Adipocyte (in vitro differentiated cells): Measurements from ENCODE around the gene EFHD2.
"Not testable (repeated sequence)": the region's sequence is repeated elsewhere in the genome, so short reads cannot be mapped to it uniquely, and the experiment has no call there.

Source experiments
- DNase-seq: peaks from one replicate; pipeline ENCODE4 v3.0.0-alpha.2; 2015; ENCODE audit warnings: low read depth
- H3K27me3 ChIP-seq: replicated peaks from 2 replicates; pipeline ENCODE4 v1.7.0; 2013; ENCODE audit warnings: mild to moderate bottlenecking, low read length, moderate library complexity; ENCODE audit not compliant: control insufficient read depth, insufficient read depth
- H3K36me3 ChIP-seq: 2 replicates; pipeline ENCODE4 v1.7.0; 2013; ENCODE audit warnings: low read length, mild to moderate bottlenecking, moderate library complexity; ENCODE audit not compliant: control insufficient read depth, insufficient read depth, severe bottlenecking
- H3K4me1 ChIP-seq: 2 replicates; pipeline ENCODE4 v1.7.0; 2013; ENCODE audit warnings: mild to moderate bottlenecking, low read length, moderate library complexity; ENCODE audit not compliant: control insufficient read depth, insufficient read depth
- H3K4me3 ChIP-seq: 2 replicates; pipeline ENCODE4 v1.7.0; 2013; ENCODE audit warnings: mild to moderate bottlenecking, low read length, moderate library complexity
- H3K9ac ChIP-seq: 2 replicates; pipeline ENCODE4 v1.7.0; 2013; ENCODE audit warnings: mild to moderate bottlenecking, low read length, moderate library complexity
- H3K9me3 ChIP-seq: 2 replicates; pipeline ENCODE4 v1.7.0; 2013; ENCODE audit warnings: mild to moderate bottlenecking, low read length, moderate library complexity; ENCODE audit not compliant: control insufficient read depth

EFHD2 gene

DNA sequence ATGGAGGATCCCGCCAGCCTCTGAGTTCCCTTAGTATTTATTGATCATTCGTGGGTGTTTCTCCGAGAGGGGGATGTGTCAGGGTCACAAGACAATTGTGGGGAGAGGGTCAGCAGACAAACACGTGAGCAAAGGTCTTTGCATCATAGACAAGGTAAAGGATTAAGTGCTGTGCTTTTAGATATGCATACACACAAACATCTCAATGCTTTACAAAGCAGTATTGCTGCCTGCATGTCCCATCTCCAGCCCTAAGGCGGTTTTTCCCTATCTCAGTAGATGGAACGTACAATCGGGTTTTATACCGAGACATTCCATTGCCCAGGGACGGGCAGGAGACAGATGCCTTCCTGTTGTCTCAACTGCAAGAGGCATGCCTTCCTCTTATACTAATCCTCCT is 30.5 kb upstream of the EFHD2 start:
- H3K4me3 ChIP-seq, H3K4me1 ChIP-seq, DNase-seq, H3K36me3 ChIP-seq, H3K9ac ChIP-seq, H3K9me3 ChIP-seq: not testable (repeated sequence)
- H3K27me3 ChIP-seq = peaks cover 19% of the 10 kb centered on the region

DNA sequence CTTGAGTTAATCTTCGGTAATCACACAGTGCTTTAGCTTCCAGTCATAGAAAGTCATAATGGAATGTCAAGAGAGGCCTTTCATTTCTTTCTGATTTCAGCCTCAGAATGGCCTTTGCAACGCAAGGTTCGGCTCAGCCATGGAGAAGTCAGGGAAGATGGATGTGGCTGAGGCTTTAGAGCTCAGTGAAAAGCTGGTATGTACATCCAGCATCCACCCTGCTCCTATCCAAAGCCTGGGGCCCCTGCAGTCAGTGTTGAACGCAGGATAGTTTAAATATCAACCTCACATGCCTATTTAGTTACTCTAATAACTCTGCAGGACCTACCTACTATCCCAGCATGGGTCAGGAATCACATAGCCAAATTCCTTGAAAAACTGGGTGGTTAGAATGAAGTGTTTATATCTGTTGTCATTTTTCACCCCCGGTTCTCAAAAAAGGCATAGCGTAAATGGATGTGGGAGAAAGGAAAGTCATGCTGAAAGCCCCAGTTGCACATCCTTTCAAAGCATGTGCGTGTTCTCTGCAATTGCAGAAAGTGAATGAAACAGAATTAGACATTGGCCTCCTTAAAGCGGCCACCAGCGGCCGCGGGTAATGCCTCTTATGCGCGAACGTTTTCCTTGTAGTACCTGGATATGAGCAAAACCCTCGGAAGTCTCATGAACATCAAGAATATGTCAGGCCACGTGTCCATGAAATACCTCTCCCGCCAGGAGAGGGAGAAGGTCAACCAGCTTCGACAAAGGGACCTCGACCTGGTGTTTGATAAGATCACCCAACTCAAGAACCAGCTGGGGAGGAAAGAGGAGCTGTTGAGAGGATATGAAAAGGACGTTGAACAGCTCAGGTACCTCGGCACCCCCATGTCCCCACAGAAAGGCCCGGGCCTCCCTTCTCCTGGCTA is 28.8 kb upstream of the EFHD2 start:
- Histone ChIP-seq H3K9me3 (no peaks in the 10 kb centered on the region), H3K4me1 (peaks cover 3% of the 10 kb centered on the region), H3K9ac (no peak overlapping the region), H3K36me3 (no peaks in the 10 kb centered on the region), H3K27me3 (peaks cover 35% of the 10 kb centered on the region), H3K4me3 (no peak overlapping the region)
- DNase-seq = no peak

DNA sequence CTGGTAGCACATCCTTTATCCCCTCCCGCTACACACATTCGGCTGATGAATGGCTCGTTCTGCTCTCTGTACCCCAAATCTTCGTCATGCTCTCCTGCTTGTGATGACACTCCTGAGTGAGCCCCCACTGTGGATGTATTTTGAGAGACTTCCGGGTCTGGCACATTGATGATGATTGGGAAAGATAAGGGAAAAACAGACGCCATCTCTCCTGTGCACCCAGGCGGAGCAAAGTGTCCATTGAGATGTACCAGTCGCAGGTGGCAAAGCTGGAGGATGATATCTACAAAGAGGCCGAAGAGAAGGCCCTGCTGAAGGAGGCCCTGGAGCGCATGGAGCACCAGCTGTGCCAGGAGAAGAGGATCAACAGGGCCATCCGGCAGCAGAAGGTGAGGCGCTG is 27.9 kb upstream of the EFHD2 start:
- Histone ChIP-seq H3K4me1 (peaks cover 3% of the 10 kb centered on the region), H3K36me3 (no peaks in the 10 kb centered on the region), H3K27me3 (peaks cover 45% of the 10 kb centered on the region), H3K9me3 (no peaks in the 10 kb centered on the region), H3K4me3 (no peak overlapping the region), H3K9ac (no peak overlapping the region)
- DNase-seq = no peak

DNA sequence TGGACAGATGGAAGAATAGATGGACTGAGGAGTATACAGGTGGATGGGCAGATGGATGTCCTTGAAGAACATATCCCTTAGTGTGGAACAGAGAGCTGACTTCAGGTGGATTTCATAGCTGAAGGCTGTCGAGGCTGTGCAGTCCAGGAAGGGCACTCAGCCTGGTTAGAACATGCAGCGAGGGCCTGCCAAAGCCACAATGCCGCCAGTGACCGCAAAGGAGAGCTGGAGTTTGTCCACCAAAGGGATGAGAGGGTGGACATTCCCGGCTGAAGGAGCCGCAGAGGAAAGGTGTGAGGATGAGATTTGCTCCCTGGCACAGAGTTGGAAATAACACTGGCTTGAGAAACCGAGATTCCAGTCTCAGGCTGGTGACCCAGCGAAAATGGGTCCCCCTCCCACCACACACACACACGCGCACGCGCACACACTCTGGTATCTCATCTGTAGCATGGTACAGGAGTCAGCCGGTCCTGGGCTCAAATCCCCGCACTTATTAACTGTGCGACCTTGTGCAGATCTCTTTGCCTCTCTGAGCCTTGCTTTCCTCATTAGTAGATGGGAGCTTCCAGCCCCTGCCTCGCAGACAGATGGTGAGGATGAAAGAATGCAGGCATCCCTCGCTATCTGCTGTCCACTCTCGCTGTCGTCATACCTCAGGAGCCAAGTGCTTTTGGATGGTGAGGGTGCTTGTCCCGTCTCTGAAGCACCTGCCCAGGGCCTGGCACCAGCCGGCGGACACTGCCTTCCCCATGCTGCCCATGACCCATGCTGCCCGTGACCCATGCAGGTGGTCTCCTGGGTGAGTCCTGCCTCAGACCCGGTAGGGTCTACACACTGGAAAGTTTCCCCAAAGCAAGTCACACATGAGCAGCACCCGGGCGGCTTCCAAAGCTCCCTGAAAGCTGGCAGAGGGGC is 26.8 kb upstream of the EFHD2 start:
- Histone ChIP-seq H3K9me3 (no peaks in the 10 kb centered on the region), H3K27me3 (peaks cover 45% of the 10 kb centered on the region), H3K4me1 (peaks cover 3% of the 10 kb centered on the region), H3K9ac (no peak overlapping the region), H3K4me3 (no peak overlapping the region), H3K36me3 (no peaks in the 10 kb centered on the region)
- no peak for DNase-seq

DNA sequence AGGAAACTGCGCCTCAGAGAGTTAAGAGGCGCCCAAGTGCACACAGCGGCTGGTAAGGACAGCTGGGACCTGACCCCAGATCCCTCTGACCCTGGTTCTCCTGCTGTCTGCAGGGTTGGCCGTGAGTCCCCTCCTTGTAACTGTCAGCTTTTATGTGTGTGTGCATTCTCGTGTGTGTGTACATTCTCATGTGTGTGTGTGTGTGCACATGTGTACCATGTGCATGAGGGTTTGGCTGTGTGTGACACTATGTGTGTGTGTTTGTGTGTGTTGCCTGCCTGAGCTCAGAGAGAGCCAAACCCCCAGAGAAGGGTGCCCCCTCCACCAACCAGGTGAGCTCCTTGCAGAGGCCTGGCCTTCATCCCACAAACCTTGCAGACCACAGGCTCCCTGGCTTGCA is 25.9 kb upstream of the EFHD2 start:
- Histone ChIP-seq H3K27me3 (peaks cover 51% of the 10 kb centered on the region), H3K4me1 (peaks cover 3% of the 10 kb centered on the region), H3K4me3 (no peak overlapping the region), H3K36me3 (no peaks in the 10 kb centered on the region), H3K9ac (no peak overlapping the region), H3K9me3 (no peaks in the 10 kb centered on the region)
- DNase-seq = no peak

DNA sequence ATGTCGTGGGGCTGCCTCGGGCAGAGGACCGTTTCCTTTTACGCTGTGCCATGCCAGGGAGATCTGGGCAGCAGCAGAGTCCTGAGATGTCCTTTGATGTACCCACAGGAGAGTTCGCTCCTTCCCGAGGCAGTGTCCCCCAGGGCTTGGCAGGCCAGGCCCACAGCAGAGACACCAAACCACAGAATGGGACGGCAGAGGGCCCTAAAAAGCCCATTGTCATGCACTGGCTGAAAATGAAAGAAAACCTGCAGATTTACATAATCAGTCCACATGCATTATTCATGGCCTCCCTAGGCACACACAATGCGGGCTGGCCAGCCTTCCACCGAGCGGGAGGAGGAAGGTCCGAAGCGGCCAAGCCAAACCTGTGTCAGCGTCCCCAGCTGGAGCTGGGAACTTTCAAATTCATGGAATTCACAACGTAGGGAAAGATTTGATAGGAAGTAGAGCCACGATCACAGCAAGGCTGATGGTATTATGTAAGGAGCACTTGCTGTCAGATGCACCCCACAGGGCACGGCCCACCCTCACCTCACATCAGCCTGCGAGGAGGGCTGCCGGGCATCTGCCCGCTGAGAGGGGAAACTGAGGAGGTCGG is 25.3 kb upstream of the EFHD2 start:
- Histone ChIP-seq H3K4me3 (peak overlapping the region; percentile 22), H3K9me3 (no peaks in the 10 kb centered on the region), H3K27me3 (peaks cover 52% of the 10 kb centered on the region), H3K36me3 (no peaks in the 10 kb centered on the region), H3K4me1 (peaks cover 3% of the 10 kb centered on the region), H3K9ac (no peak overlapping the region)
- DNase-seq = peak; percentile 34

DNA sequence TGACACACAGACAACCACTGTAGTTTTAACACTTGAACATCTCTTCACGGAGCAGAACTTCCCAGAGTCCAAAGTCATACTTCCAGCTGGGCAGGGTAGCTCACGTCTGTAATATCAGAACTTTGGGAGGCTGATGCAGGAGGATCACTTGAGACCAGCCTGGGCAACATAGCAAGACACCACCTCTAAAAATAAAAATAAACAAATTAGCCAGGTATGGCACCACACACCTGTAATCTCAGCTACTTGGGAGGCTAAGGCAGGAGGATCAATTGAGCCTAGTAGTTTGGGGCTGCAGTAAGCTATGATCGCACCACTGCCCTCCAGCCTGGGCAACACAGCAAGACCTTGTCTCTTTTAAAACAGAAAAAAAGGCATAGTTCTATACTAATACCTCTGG is 24.3 kb upstream of the EFHD2 start:
- no peak overlapping the region for H3K9ac ChIP-seq
- DNase-seq = no peak
- H3K9me3 ChIP-seq = no peaks in the 10 kb centered on the region
- H3K36me3 ChIP-seq = no peaks in the 10 kb centered on the region
- no peak overlapping the region for H3K4me3 ChIP-seq
- H3K27me3 ChIP-seq = peaks cover 52% of the 10 kb centered on the region
- peaks cover 3% of the 10 kb centered on the region for H3K4me1 ChIP-seq

DNA sequence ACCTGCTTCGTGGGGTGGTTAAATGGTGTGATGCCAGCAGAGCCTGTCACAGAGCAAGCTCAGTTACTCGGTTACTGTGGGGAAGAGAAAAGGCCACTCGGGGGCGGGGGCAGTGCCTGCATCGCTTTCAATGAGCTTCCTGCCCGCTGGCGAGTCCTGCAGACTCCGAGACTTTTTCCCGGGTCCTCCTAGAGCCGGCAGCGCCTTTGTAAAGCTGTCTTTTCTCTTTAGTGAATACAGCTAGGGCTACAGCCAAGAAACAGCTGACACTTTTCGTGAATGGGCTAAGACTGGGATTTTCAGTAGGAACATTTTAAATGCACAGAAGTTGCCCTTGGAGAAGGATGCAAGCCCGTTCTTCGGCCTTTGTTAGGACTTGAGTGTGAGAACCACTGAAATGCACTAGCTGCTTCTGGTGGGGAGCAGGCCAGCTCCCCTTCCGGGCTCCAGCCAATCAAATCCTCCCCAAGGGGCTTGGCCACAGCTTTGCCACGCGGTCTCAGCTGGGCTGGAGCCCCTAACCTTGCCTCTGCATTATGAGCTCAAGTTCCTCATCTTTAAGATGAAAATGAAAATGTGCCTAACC is 23.4 kb upstream of the EFHD2 start:
- peaks cover 46% of the 10 kb centered on the region for H3K27me3 ChIP-seq

DNA sequence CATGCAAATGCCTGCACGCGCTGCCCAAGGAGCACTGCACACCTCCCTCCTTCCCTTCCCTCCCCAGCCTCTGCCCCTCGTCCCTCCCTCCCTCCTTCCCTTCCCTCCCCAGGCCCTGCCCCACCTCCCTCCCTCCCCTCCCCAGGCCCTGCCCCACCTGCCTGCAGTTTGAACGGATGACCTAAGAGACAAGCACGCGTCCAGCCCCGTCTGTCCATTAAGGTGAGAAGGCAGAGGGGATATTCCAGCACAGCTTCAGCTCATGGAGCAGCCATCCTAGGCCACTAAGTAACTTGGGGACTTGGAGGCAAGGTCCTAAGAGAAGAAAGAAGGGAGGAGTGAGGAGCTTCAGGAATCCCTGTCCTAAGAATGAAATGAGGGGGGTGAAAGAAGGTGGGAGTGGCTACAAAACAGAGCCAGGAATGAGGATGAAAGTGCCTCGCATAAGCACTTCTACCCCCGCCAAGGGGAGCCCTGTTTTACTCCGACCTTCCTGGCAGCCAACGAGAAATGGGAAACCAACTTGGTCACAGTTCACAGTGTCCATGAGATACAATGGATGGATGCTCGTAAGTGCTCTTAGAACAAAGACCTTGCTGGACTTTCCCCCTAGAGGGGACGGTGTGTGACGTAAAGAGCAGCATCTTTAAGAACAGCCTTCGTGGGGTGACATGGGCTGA is 21.3 kb upstream of the EFHD2 start:
- Histone ChIP-seq H3K9me3 (no peaks in the 10 kb centered on the region), H3K27me3 (peaks cover 40% of the 10 kb centered on the region), H3K4me3 (no peak overlapping the region), H3K4me1 (peaks cover 3% of the 10 kb centered on the region), H3K36me3 (no peaks in the 10 kb centered on the region), H3K9ac (no peak overlapping the region)
- DNase-seq = no peak

More for the DNA sequence above, 23.4 kb upstream of the EFHD2 start:
- H3K4me1 ChIP-seq = peaks cover 3% of the 10 kb centered on the region
- no peak overlapping the region for H3K9ac ChIP-seq
- H3K9me3 ChIP-seq = no peaks in the 10 kb centered on the region
- H3K4me3 ChIP-seq = no peak overlapping the region
- no peaks in the 10 kb centered on the region for H3K36me3 ChIP-seq
- DNase-seq = no peak

DNA sequence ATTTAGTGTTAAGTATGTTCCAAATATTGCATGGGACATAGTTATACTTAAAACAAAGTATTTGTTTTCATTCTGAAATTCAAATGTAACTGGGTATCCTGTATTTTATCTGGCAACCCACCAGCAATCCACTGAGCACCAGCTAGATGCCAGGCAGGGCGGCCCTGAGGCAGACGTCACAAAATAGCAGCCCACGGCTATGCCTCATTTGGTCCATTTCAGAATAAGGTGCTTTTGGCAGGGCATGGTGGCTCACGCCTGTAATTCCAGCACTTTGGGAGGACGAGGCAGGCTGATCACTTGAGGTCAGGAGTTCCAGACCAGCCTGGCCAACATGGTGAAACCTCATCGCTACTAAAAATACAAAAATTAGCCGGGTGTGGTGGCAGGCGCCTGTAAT is 19.9 kb upstream of the EFHD2 start:
- H3K9me3 ChIP-seq, DNase-seq: not testable (repeated sequence)
- peaks cover 42% of the 10 kb centered on the region for H3K27me3 ChIP-seq

More for the DNA sequence above, 19.9 kb upstream of the EFHD2 start:
- H3K4me3 ChIP-seq, H3K36me3 ChIP-seq, H3K4me1 ChIP-seq, H3K9ac ChIP-seq: not testable (repeated sequence)
